ENCODE data around the gene LRRC32. TPM values are rescaled to one million over a fixed set of nuclear protein-coding genes. Genes with fewer than 3 reads are reported as not detected.
A peak's percentile ranks its signal among the peaks of the same experiment; 100 is the strongest.

The LRRC32 gene
- total and polyA plus RNA-seq, 2 of the 4 experiments (the other 2 are of a cell fraction): 5.2 to 13.7 TPM

DNA sequence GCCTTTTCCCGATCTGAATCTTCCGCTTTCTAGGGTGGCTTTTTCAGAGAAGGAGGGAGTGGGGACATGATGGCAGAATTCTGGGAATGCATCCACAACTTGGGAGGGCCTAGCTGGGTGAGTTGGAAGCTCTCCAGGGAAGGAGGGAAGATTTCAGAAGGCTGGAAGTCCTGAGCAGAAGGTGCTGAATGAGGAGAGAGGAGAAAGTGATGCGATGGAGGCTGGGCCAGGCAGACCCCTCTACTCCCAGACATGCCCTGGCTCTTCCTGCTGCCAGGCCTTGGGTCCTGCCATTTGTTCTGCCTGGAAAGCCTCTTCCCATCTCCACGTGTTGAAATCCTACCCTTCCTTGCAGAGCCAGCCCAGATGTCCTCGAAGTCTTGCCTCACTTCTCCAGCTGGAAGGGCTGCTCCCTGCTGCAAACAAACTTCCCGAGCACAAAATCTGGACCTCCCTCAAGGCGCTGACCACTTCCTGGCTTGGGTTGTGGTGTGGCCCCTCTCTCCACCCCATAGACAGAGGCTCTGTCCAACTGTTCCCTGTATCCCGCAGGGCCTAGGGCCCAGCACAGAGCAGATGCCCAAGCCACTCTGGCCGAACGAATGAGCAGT is 16.8 kb downstream of the LRRC32 start:
- H3K79me1 ChIP-seq (ENCODE audit: low read depth in 1 of 2, low read length in 2 of 2): no peaks in the 10 kb centered on the region
- H2AK9ac ChIP-seq (replicated peaks; ENCODE audit: low read depth, low read length, poor library complexity): peak overlapping the region; percentile 84
- peak overlapping the region; percentile 86 for H2AFZ ChIP-seq (replicated peaks; ENCODE audit: low read length, poor library complexity)
- H2AK5ac ChIP-seq (ENCODE audit: low read depth, low read length): peak overlapping the region; percentile 92
- H3K9me1 ChIP-seq (ENCODE audit: insufficient read depth, low read length): peaks cover 28% of the 10 kb centered on the region
- H3K9me3 ChIP-seq (ENCODE audit: control insufficient read depth, insufficient read depth, low read length): no peaks in the 10 kb centered on the region
- 0% methylated on average over 1 of the region's 10 CpGs; no CpG with 5 or more reads in 1 of the 2 experiments for WGBS, 2 experiments (ENCODE audit: extremely low coverage in 2 of 2, insufficient read length in 1 of 2)
- peak overlapping the region; percentile 87 for H3K18ac ChIP-seq (ENCODE audit: low read depth, low read length)
- no peak overlapping the region for H3K4me3 ChIP-seq (ENCODE audit: insufficient read depth, low read depth, low read length)
- ATAC-seq (ENCODE audit: low read depth) (peak; percentile 51), DNase-seq (peak; percentile 95)
- peak overlapping the region; percentile 87; the same call in 2 of the 3 replicates for H2BK15ac ChIP-seq (ENCODE audit: low read depth, low read length)
- peak overlapping the region; percentile 84 for H2BK20ac ChIP-seq (ENCODE audit: low read depth, low read length)
- H3K9ac ChIP-seq (ENCODE audit: low read depth, low read length): peak overlapping the region; percentile 34
- dilution Hi-C loops (cut with HindIII; ENCODE audit: low sequenced_read_pairs, unreplicated experiment): no loop called here
- peak overlapping the region; percentile 86 for H4K5ac ChIP-seq (ENCODE audit: low read depth, low read length)
- intact Hi-C loops (cut with micrococcal nuclease): loop anchor here (1.0 kb wide), 1 partner anchor 18 kb away; no protein-coding TSS in a partner anchor
- peak overlapping the region; percentile 93 for H3K4ac ChIP-seq (ENCODE audit: low read depth, low read length)
- H3K4me2 ChIP-seq (ENCODE audit: low read depth, low read length): peak overlapping the region; percentile 31
- ChIA-PET CTCF (interaction anchor here (0.7 to 2.3 kb wide), 2 partner anchors 55 to 141 kb away, joined by 3 to 7 read pairs; no protein-coding TSS in a partner anchor), POLR2A (ENCODE audit: unreplicated experiment) (no interaction called here)
- peak overlapping the region; percentile 68 to 90 for H4K8ac ChIP-seq (ENCODE audit: low read depth in 2 of 2, low read length in 2 of 2)
- no peaks in the 10 kb centered on the region for H4K20me1 ChIP-seq (ENCODE audit: insufficient read depth, low read length)
- H3K27me3 ChIP-seq (ENCODE audit: control insufficient read depth, insufficient read depth, low read length): peaks cover 2% of the 10 kb centered on the region; the same call in 1 of the 2 replicates
- no peak for TF ChIP-seq RAD21 (IDR thresholded peaks at IDR 0.05; ENCODE audit: low read length)
- peak; percentile 75 for TF ChIP-seq CEBPB (IDR thresholded peaks at IDR 0.05; ENCODE audit: low read depth, low read length)
- peak; percentile 33; the same call in 1 of the 2 replicates for TF ChIP-seq MXI1 (IDR thresholded peaks at IDR 0.05; ENCODE audit: borderline replicate concordance, low read depth, low read length)
- no peak for TF ChIP-seq POLR2A (IDR thresholded peaks at IDR 0.05; ENCODE audit: low read depth, low read length)
- TF ChIP-seq RFX5 (IDR thresholded peaks at IDR 0.05; ENCODE audit: low read depth, low read length): no peak
- peak overlapping the region; percentile 73 for H2BK5ac ChIP-seq (ENCODE audit: low read depth, low read length, poor library complexity, severe bottlenecking)
- H3K56ac ChIP-seq (ENCODE audit: extremely low read depth, insufficient read depth, low read length): peak overlapping the region; percentile 63; the same call in 1 of the 2 replicates
- H2BK120ac ChIP-seq (ENCODE audit: low read depth, low read length): peak overlapping the region; percentile 87
- peak overlapping the region; percentile 85 for H3K23ac ChIP-seq (ENCODE audit: low read depth, low read length)
- no peaks in the 10 kb centered on the region; the same call in 1 of the 2 replicates for H3K36me3 ChIP-seq (ENCODE audit: control insufficient read depth, insufficient read depth, low read length)
- peak overlapping the region; percentile 89 for H3K14ac ChIP-seq (replicated peaks; ENCODE audit: low read depth, low read length)
- no TSS peak for BruUV-seq (replicated peaks)
- H4K91ac ChIP-seq (ENCODE audit: insufficient read depth, low read depth, low read length): peak overlapping the region; percentile 94
- H3K4me1 ChIP-seq (ENCODE audit: control insufficient read depth, insufficient read depth, low read length): peaks cover 36% of the 10 kb centered on the region
- peak overlapping the region; percentile 92 for H3K27ac ChIP-seq (ENCODE audit: insufficient read depth, low read length)
- in situ Hi-C loops (cut with MboI; ENCODE audit: low sequenced_read_pairs): no loop called here

Measured in IMR-90 (cell line).